ENCODE results near the gene MBOAT2.

Gene MBOAT2

GRCh38 chr2:8861797-8862196, 141.7 kb downstream of the MBOAT2 start:
- Histone ChIP-seq H3K9me3 (ENCODE audit: control insufficient read depth, insufficient read depth, low read length) (no peaks in the 10 kb centered on the region), H3K27ac (ENCODE audit: low read depth, low read length) (no peak overlapping the region), H3K4me1 (ENCODE audit: control insufficient read depth, low read length) (no peaks in the 10 kb centered on the region), H4K20me1 (ENCODE audit: control insufficient read depth, insufficient read depth, low read depth, low read length) (no peaks in the 10 kb centered on the region), H3F3A (ENCODE audit: control insufficient read depth, insufficient read depth) (no peaks in the 10 kb centered on the region), H3K4me3 (ENCODE audit: low read length) (no peak overlapping the region), H3K4me2 (ENCODE audit: low read length) (no peak overlapping the region), H3K27me3 (ENCODE audit: control insufficient read depth, low read length) (no peaks in the 10 kb centered on the region), H3K79me2 (ENCODE audit: control insufficient read depth, low read length) (no peaks in the 10 kb centered on the region), H3K36me3 (ENCODE audit: control insufficient read depth, low read length) (no peaks in the 10 kb centered on the region), H3K9me2 (replicated peaks; ENCODE audit: control insufficient read depth, low read length) (no peaks in the 10 kb centered on the region)
- no peak for TF ChIP-seq EZH2phosphoT487 (IDR thresholded peaks at IDR 0.05; ENCODE audit: borderline replicate concordance, low read length)
- no peak for TF ChIP-seq CTCF (IDR thresholded peaks at IDR 0.05; ENCODE audit: low read depth, low read length, poor library complexity, severe bottlenecking)

GRCh38 chr2:8860239-8860638, 143.2 kb downstream of the MBOAT2 start:
- Histone ChIP-seq H3K4me1 (ENCODE audit: control insufficient read depth, low read length) (no peaks in the 10 kb centered on the region), H3K4me2 (ENCODE audit: low read length) (no peak overlapping the region), H3K27ac (ENCODE audit: low read depth, low read length) (no peak overlapping the region), H3K27me3 (ENCODE audit: control insufficient read depth, low read length) (no peaks in the 10 kb centered on the region), H3K4me3 (ENCODE audit: low read length) (no peak overlapping the region), H3K79me2 (ENCODE audit: control insufficient read depth, low read length) (no peaks in the 10 kb centered on the region), H3F3A (ENCODE audit: control insufficient read depth, insufficient read depth) (no peaks in the 10 kb centered on the region), H3K36me3 (ENCODE audit: control insufficient read depth, low read length) (no peaks in the 10 kb centered on the region), H4K20me1 (ENCODE audit: control insufficient read depth, insufficient read depth, low read depth, low read length) (no peaks in the 10 kb centered on the region), H3K9me3 (ENCODE audit: control insufficient read depth, insufficient read depth, low read length) (no peaks in the 10 kb centered on the region), H3K9me2 (replicated peaks; ENCODE audit: control insufficient read depth, low read length) (no peaks in the 10 kb centered on the region)
- TF ChIP-seq EZH2phosphoT487 (IDR thresholded peaks at IDR 0.05; ENCODE audit: borderline replicate concordance, low read length): no peak

GRCh38 chr2:8858910-8859309, 144.6 kb downstream of the MBOAT2 start:
- TF ChIP-seq EZH2phosphoT487 (IDR thresholded peaks at IDR 0.05; ENCODE audit: borderline replicate concordance, low read length) (no peak), CTCF (IDR thresholded peaks at IDR 0.05; ENCODE audit: low read depth, low read length, poor library complexity, severe bottlenecking) (no peak)
- H3K4me3 ChIP-seq (ENCODE audit: low read length): no peak overlapping the region
- no peaks in the 10 kb centered on the region for H3K36me3 ChIP-seq (ENCODE audit: control insufficient read depth, low read length)
- H3K27me3 ChIP-seq (ENCODE audit: control insufficient read depth, low read length): no peaks in the 10 kb centered on the region
- no peaks in the 10 kb centered on the region for H3K79me2 ChIP-seq (ENCODE audit: control insufficient read depth, low read length)
- no peaks in the 10 kb centered on the region for H3K9me2 ChIP-seq (replicated peaks; ENCODE audit: control insufficient read depth, low read length)
- H3F3A ChIP-seq (ENCODE audit: control insufficient read depth, insufficient read depth): no peaks in the 10 kb centered on the region
- no peaks in the 10 kb centered on the region for H3K9me3 ChIP-seq (ENCODE audit: control insufficient read depth, insufficient read depth, low read length)
- no peak overlapping the region for H3K27ac ChIP-seq (ENCODE audit: low read depth, low read length)
- H3K4me2 ChIP-seq (ENCODE audit: low read length): no peak overlapping the region
- H3K4me1 ChIP-seq (ENCODE audit: control insufficient read depth, low read length): no peaks in the 10 kb centered on the region
- H4K20me1 ChIP-seq (ENCODE audit: control insufficient read depth, insufficient read depth, low read depth, low read length): no peaks in the 10 kb centered on the region

- no peak overlapping the region for H3K4me2 ChIP-seq (ENCODE audit: low read length)
- no peaks in the 10 kb centered on the region for H3K4me1 ChIP-seq (ENCODE audit: control insufficient read depth, low read length)
- H3K9me3 ChIP-seq (ENCODE audit: control insufficient read depth, insufficient read depth, low read length): no peaks in the 10 kb centered on the region
- no peaks in the 10 kb centered on the region for H3K36me3 ChIP-seq (ENCODE audit: control insufficient read depth, low read length)
- no peaks in the 10 kb centered on the region for H3K9me2 ChIP-seq (replicated peaks; ENCODE audit: control insufficient read depth, low read length)
- no peaks in the 10 kb centered on the region for H3K79me2 ChIP-seq (ENCODE audit: control insufficient read depth, low read length)
- no peaks in the 10 kb centered on the region for H4K20me1 ChIP-seq (ENCODE audit: control insufficient read depth, insufficient read depth, low read depth, low read length)
- H3K27ac ChIP-seq (ENCODE audit: low read depth, low read length): no peak overlapping the region
- no peaks in the 10 kb centered on the region for H3K27me3 ChIP-seq (ENCODE audit: control insufficient read depth, low read length)
- TF ChIP-seq EZH2phosphoT487 (IDR thresholded peaks at IDR 0.05; ENCODE audit: borderline replicate concordance, low read length) (no peak), CTCF (IDR thresholded peaks at IDR 0.05; ENCODE audit: low read depth, low read length, poor library complexity, severe bottlenecking) (no peak)
- H3F3A ChIP-seq (ENCODE audit: control insufficient read depth, insufficient read depth): no peaks in the 10 kb centered on the region
- H3K4me3 ChIP-seq (ENCODE audit: low read length): no peak overlapping the region
These were observed 145.2 kb downstream of the MBOAT2 start for GRCh38 chr2:8858264-8858663.
